IMR-90 (cell line): ENCODE results near the gene MAP1LC3B2. TPM values are rescaled to one million over a fixed set of nuclear protein-coding genes. Genes with fewer than 3 reads are reported as not detected.

Experiments used
- ATAC-seq: fragments of 200-7000 bp; cut with Tn5 transposase; 2 replicates; pipeline ENCODE4 v1.9.1; 2020; ENCODE audit warnings: low read depth, mild to moderate bottlenecking, moderate library complexity
- BruUV-seq: library from RNA; stranded (reverse); fragments of 400-500 nt; replicated peaks from 2 replicates; lab custom pipeline; 2021; lab: Mats Ljungman, UMichigan
- CTCF ChIA-PET: fragments of 300-600 bp; formaldehyde crosslinking; extraction: SDS; loops from one replicate; lab custom pipeline; 2021; ENCODE audit warnings: antibody characterized with exemption; lab: Yijun Ruan, JAX
- POLR2A ChIA-PET: fragments of 300-600 bp; sonication (Branson Sonifier 250); formaldehyde crosslinking; loops from one replicate; lab custom pipeline; 2022; ENCODE audit warnings: antibody characterized with exemption; ENCODE audit not compliant: unreplicated experiment; lab: Charles Lee
- DNase-seq: peaks from one replicate; pipeline ENCODE4 v3.0.0; 2013
- H2AFZ ChIP-seq: replicated peaks from 2 replicates; pipeline ENCODE3; 2013; ENCODE audit warnings: low read length, mild to moderate bottlenecking; ENCODE audit not compliant: poor library complexity
- H2AK5ac ChIP-seq: 2 replicates; pipeline ENCODE4 v1.6.1; 2013; ENCODE audit warnings: low read depth, low read length, inconsistent platforms
- H2AK9ac ChIP-seq: replicated peaks from 2 replicates; pipeline ENCODE3; 2013; ENCODE audit warnings: mild to moderate bottlenecking, low read depth, low read length, moderate library complexity; ENCODE audit not compliant: poor library complexity
- H2BK120ac ChIP-seq: 2 replicates; pipeline ENCODE4 v1.6.1; 2013; ENCODE audit warnings: low read depth, low read length, inconsistent platforms
- H2BK15ac ChIP-seq: 3 replicates; pipeline ENCODE4 v1.6.1; 2013; ENCODE audit warnings: low read depth, low read length, inconsistent platforms
- H2BK20ac ChIP-seq: 2 replicates; pipeline ENCODE4 v1.6.1; 2013; ENCODE audit warnings: low read depth, mild to moderate bottlenecking, inconsistent platforms, low read length, moderate library complexity
- H2BK5ac ChIP-seq: 2 replicates; pipeline ENCODE4 v1.6.1; 2013; ENCODE audit warnings: mild to moderate bottlenecking, low read depth, low read length, inconsistent platforms; ENCODE audit not compliant: poor library complexity, severe bottlenecking
- H3K14ac ChIP-seq: replicated peaks from 2 replicates; pipeline ENCODE4 v1.6.1; 2013; ENCODE audit warnings: low read depth, low read length, inconsistent platforms
- H3K18ac ChIP-seq: 2 replicates; pipeline ENCODE4 v1.6.1; 2013; ENCODE audit warnings: low read depth, low read length, control low read depth
- H3K23ac ChIP-seq: 2 replicates; pipeline ENCODE4 v1.6.1; 2013; ENCODE audit warnings: low read depth, low read length, inconsistent platforms
- H3K27ac ChIP-seq: 2 replicates; pipeline ENCODE4 v1.5.1; 2013; ENCODE audit warnings: mild to moderate bottlenecking, control low read depth, low read length; ENCODE audit not compliant: insufficient read depth
- H3K27me3 ChIP-seq: 2 replicates; pipeline ENCODE4 v1.6.1; 2013; ENCODE audit warnings: low read length; ENCODE audit not compliant: control insufficient read depth, insufficient read depth
- H3K36me3 ChIP-seq: 2 replicates; pipeline ENCODE4 v1.6.1; 2013; ENCODE audit warnings: low read length, mixed read lengths; ENCODE audit not compliant: control insufficient read depth, insufficient read depth
- H3K4ac ChIP-seq: 2 replicates; pipeline ENCODE4 v1.6.1; 2013; ENCODE audit warnings: low read depth, low read length, inconsistent platforms
- H3K4me1 ChIP-seq: 2 replicates; pipeline ENCODE4 v1.6.1; 2013; ENCODE audit warnings: low read length, mixed read lengths; ENCODE audit not compliant: control insufficient read depth, insufficient read depth
- H3K4me2 ChIP-seq: 2 replicates; pipeline ENCODE4 v1.6.1; 2013; ENCODE audit warnings: low read depth, mild to moderate bottlenecking, control low read depth, low read length, moderate library complexity
- H3K4me3 ChIP-seq: 2 replicates; pipeline ENCODE4 v1.5.1; 2013; ENCODE audit warnings: low read depth, mild to moderate bottlenecking, control low read depth, low read length, moderate library complexity; ENCODE audit not compliant: insufficient read depth
- H3K56ac ChIP-seq: 2 replicates; pipeline ENCODE4 v1.6.1; 2013; ENCODE audit warnings: low read length, inconsistent platforms; ENCODE audit not compliant: insufficient read depth; ENCODE audit errors: extremely low read depth
- H3K79me1 ChIP-seq, 2 experiments: 2 replicates each; pipeline ENCODE4 v1.6.1; 2013; ENCODE audit warnings: low read length in 2 of 2, inconsistent platforms in 1 of 2, low read depth in 1 of 2
- H3K9ac ChIP-seq: 2 replicates; pipeline ENCODE4 v1.6.1; 2013; ENCODE audit warnings: low read depth, low read length, control low read depth
- H3K9me1 ChIP-seq: 2 replicates; pipeline ENCODE4 v1.6.1; 2013; ENCODE audit warnings: low read length, inconsistent platforms; ENCODE audit not compliant: insufficient read depth
- H3K9me3 ChIP-seq: 2 replicates; pipeline ENCODE4 v1.6.1; 2013; ENCODE audit warnings: low read length; ENCODE audit not compliant: control insufficient read depth, insufficient read depth
- H4K20me1 ChIP-seq: 2 replicates; pipeline ENCODE4 v1.6.1; 2013; ENCODE audit warnings: low read length, inconsistent platforms; ENCODE audit not compliant: insufficient read depth
- H4K5ac ChIP-seq: 2 replicates; pipeline ENCODE4 v1.6.1; 2013; ENCODE audit warnings: mild to moderate bottlenecking, low read depth, low read length, control low read depth
- H4K8ac ChIP-seq, 2 experiments: 2 replicates each; pipeline ENCODE4 v1.6.1; 2013; ENCODE audit warnings: low read depth in 2 of 2, low read length in 2 of 2, control low read depth in 1 of 2, inconsistent platforms in 1 of 2
- H4K91ac ChIP-seq: 2 replicates; pipeline ENCODE4 v1.6.1; 2013; ENCODE audit warnings: low read depth, low read length, inconsistent platforms; ENCODE audit not compliant: insufficient read depth
- CTCF ChIP-seq: conservative IDR thresholded peaks from 2 replicates; pipeline ENCODE4 v1.5.1; 2012; ENCODE audit warnings: mild to moderate bottlenecking, low read depth, low read length, improper control_type of control experiment
- MXI1 ChIP-seq: IDR thresholded peaks from 2 replicates; pipeline ENCODE4 v1.6.1; 2012; ENCODE audit warnings: low read depth, mild to moderate bottlenecking, low read length, moderate library complexity, borderline replicate concordance
- RFX5 ChIP-seq: IDR thresholded peaks from 2 replicates; pipeline ENCODE4 v1.8.0; 2012; ENCODE audit warnings: low read depth, mild to moderate bottlenecking, low read length, moderate library complexity
- WGBS, 2 experiments: methylation state at CpG; one replicate each; pipeline versions ENCODE4 v1.1.5 to v1.1.7; 2013; ENCODE audit warnings: missing lambda C conversion rate in 2 of 2; ENCODE audit not compliant: insufficient read length in 1 of 2; ENCODE audit errors: extremely low coverage in 2 of 2; 5-methylcytosine and 5-hydroxymethylcytosine counted together
- dilution Hi-C: fragments of 300-500 bp; cut with HindIII; formaldehyde crosslinking; loops from one replicate; pipeline ENCODE4 v1.14.3; 2018; ENCODE audit warnings: low sequenced_read_pairs; ENCODE audit not compliant: unreplicated experiment
- in situ Hi-C: fragments of 300-500 bp; cut with MboI; formaldehyde crosslinking; loops from 3 replicates; pipeline ENCODE4 v1.14.3; 2019; ENCODE audit warnings: low sequenced_read_pairs, inconsistent platforms, mixed read lengths
- intact Hi-C: fragments of 100-400 bp; cut with micrococcal nuclease; formaldehyde crosslinking; loops from 2 replicates; pipeline ENCODE4 v1.10.0; 2022
- polyA plus RNA-seq, 3 experiments: library from polyadenylated mRNA; depleted of rRNA; stranded (reverse); fragments of >200 nt; gene quantifications; 2 replicates each; pipeline ENCODE4 v1.2.3, GENCODE V29; 2012; ENCODE audit warnings: low replicate concordance in 1 of 3
- total RNA-seq: library from RNA; depleted of rRNA; stranded (reverse); fragments of >200 nt; gene quantifications from 2 replicates; pipeline ENCODE4 v1.2.3, GENCODE V29; 2012

MAP1LC3B2 gene
- total and polyA plus RNA-seq, 2 of the 4 experiments (the other 2 are of a cell fraction): 1.4 TPM; not detected in 1

GRCh38 chr12:116565963-116566362 lies 6.8 kb downstream of the MAP1LC3B2 start:
- H3K14ac ChIP-seq: no peak overlapping the region
- dilution Hi-C loops: no loop called here

More at GRCh38 chr12:116565963-116566362, 6.8 kb downstream of the MAP1LC3B2 start:
- Histone ChIP-seq H3K4me3 (no peak overlapping the region), H3K27me3 (no peaks in the 10 kb centered on the region; the same call in 1 of the 2 replicates), H3K9me1 (no peaks in the 10 kb centered on the region), H3K9ac (no peak overlapping the region), H2BK15ac (no peak overlapping the region), H3K4me2 (no peak overlapping the region), H3K27ac (no peak overlapping the region), H4K20me1 (no peaks in the 10 kb centered on the region), H2BK5ac (no peak overlapping the region), H3K79me1 (no peaks in the 10 kb centered on the region), H3K18ac (no peak overlapping the region), H2BK20ac (no peak overlapping the region), H2AK9ac (no peak overlapping the region), H4K8ac (no peak overlapping the region), H3K56ac (no peak overlapping the region), H4K91ac (no peak overlapping the region), H3K36me3 (no peaks in the 10 kb centered on the region), H3K4ac (no peak overlapping the region), H2BK120ac (no peak overlapping the region), H4K5ac (no peak overlapping the region), H3K9me3 (no peaks in the 10 kb centered on the region; the same call in 1 of the 2 replicates), H2AK5ac (no peak overlapping the region), H3K4me1 (no peaks in the 10 kb centered on the region), H2AFZ (no peak overlapping the region), H3K23ac (no peak overlapping the region)
- ATAC-seq (no peak), DNase-seq (no peak)
- CTCF ChIA-PET: no interaction called here
- in situ Hi-C loops (no loop called here), intact Hi-C loops (no loop called here)
- POLR2A ChIA-PET: no interaction called here
- TF ChIP-seq CTCF (no peak), MXI1 (no peak), RFX5 (no peak)
- BruUV-seq: no TSS peak
- WGBS, 2 experiments: 40% methylated on average over 1 of the region's 2 CpGs; no CpG with 5 or more reads in 1 of the 2 experiments
